HG03469 (cell line): Measurements from ENCODE around the gene CDC42SE2.
"Not testable (repeated sequence)": the region's sequence is repeated elsewhere in the genome, so short reads cannot be mapped to it uniquely, and the experiment has no call there.

ENCODE experiments used
- ATAC-seq: cut with Tn5 transposase; IDR thresholded peaks from one replicate; pipeline ENCODE4 v1.9.1; 2021; ENCODE audit warnings: mild to moderate bottlenecking, moderate library complexity, moderate number of reproducible peaks; ENCODE audit not compliant: unreplicated experiment

Gene CDC42SE2

DNA sequence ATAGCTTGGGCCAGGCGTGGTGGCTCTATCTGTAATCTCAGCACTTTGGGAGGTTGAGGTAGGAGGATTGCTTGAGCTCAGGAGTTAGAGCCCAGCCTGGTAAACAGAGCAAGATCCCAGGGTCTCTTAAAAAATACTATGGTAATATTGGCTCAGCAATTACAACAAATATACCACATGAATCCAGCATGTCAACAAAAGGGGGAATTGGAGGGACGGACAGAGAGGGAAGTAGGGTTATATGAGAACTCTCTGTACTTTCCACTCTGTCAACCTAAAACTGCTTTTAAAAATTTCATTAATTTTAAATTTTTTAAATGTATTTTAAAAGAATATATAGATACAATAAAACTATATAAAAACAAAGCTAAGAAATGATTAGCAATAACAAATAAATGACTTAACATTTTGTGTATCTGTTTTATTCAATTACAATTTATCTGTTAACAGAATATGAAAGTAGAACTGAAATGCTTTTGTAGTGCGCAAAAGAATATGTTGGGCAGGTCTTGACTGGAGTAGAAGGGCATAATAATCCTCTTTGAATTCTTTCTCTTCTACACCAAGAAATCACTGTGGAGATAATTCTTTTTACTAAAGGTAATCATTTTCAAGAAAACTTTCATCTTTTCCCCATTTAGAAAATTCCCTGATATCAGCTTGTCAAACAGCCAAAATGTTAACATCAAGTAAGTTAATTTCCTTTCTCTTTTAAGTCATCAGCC is 12.9 kb upstream of the CDC42SE2 start:
- ATAC-seq: no peak

DNA sequence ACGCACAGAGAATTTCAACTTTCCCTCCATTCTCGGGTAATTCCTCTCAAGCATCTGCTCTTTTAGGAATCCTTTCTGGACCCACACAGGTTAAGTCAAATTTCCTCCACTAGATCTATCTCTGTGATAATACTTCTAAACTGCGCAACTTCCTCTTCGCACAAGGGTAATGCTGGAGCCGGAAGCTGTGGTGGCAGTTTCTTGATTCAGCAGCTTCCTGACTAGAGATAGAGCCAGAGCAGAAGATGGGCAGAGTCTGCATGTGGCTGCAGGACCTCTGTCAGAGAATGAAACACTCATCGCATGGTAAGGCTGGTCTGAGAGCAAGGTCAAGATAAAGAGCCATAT is 11.1 kb upstream of the CDC42SE2 start:
- ATAC-seq: peak; percentile 79

DNA sequence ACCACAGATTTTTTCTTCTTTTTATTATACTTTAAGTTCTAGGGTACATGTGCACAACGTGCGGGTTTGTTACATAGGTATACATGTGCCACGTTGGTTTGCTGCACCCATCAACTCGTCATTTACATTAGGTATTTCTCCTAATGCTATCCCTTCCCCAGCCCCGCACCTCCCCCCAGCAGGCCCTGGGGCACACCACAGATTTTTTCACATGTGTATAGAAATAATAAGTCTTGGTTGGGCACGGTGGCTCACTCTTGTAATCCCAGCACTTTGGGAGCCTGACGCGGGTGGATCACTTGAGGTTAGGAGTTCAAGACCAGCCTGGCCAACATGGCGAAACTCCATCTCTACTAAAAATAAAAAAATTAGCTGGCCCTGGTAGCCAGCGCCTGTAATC is 9.8 kb upstream of the CDC42SE2 start:
- not testable (repeated sequence) for ATAC-seq

DNA sequence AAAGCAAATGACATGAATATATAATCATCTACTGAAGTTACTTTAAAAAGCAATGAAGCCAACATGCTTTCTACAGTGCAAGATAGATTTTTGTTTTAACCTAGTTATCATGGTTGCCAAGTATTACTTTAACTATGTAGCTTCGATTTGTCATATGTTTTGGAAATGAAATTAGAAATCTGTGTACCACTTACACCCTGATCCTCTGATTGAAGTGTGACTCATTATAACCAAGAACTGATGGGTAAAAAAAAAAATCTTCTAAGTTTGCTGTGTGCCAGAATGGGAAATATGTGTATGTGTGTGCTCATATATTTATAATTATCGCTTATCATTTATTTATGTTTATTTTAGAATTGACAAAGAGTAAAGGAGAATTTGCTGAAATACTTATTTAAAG is 9.1 kb upstream of the CDC42SE2 start:
- ATAC-seq: no peak

DNA sequence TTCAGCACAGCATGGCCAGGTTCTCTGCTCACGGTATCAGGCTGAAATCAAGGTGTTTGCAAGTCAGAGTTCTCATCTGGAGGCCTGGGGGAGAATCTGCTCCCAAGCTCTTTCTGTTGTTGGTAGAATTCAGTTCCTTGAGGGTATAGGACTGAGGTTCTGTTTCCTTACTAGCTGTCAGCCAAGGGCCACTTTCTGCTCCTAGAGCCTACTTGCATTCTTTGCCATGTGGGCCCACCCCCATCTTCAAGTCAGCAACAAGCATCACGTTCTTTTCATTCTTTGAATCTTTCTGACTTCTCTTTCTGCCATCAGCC is 7.4 kb upstream of the CDC42SE2 start:
- no peak for ATAC-seq

DNA sequence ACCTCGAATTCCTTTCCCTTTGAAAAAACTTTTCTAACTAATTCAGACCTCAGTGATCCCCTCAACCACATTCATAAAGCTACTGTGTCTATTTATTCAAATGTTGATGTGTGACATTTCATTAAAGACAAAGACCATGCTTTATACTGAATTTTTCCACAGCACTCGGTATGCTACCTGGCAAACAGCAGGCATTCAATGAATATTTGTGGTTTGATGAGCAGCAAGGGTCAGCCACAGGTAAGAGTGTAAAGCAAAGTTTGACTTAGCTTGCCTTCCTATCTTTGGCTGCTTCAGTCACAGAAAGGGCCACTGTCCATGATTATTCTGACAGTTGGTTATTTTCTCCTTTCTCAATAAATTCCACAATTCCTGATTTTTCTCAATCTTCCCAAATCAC is 5.1 kb upstream of the CDC42SE2 start:
- no peak for ATAC-seq

- no peak for ATAC-seq
Measured at GRCh38 chr5:131259326-131259725, 4.5 kb upstream of the CDC42SE2 start.

DNA sequence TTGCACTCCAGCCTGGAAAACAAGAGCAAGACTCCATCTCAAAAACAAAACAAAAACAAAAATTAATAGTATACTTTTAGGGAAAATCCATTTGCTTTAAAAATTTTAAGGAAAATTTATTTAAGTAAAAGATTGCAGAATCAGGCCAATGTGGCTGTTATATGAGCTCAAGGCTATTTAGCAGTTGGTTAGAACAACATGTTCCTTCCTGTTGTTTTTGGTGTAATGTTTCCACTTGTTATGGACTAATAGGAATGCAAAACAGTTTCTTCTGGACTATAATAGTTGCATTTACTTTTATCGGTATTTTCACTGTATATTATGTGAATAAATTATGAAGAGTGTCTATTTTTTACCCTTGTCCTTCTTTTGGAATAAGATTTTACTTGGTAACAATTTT is 3.0 kb upstream of the CDC42SE2 start:
- ATAC-seq: no peak

- ATAC-seq: no peak
Measured at GRCh38 chr5:131261483-131261882, 2.4 kb upstream of the CDC42SE2 start.

DNA sequence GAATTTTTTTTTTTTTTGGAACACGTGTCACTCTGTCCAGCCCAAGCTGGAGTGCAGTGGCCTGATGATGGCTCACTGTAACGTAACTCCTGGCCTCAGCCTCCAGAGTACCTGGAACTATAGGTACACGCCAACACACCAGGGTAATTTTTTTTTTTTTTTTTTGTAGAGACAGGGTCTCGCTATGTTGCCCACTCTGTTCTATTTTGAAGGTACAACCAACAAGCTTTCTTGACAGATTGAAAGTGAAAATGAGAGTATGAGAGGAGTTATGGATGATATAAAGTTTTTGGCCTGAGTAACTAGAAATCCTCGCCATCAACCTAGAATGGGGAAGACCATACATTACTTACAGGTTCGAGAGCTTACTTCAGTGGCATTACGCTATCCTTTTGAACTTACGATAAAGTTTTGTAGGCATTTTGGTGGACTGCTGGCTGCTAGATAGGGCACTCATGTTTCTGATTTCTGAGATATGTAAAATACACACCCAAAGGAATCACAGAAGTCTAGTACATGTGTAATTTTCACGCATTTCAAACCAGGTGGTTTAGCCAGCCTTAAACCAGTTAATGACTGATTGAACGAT is 806 bp upstream of the CDC42SE2 start:
- no peak for ATAC-seq

DNA sequence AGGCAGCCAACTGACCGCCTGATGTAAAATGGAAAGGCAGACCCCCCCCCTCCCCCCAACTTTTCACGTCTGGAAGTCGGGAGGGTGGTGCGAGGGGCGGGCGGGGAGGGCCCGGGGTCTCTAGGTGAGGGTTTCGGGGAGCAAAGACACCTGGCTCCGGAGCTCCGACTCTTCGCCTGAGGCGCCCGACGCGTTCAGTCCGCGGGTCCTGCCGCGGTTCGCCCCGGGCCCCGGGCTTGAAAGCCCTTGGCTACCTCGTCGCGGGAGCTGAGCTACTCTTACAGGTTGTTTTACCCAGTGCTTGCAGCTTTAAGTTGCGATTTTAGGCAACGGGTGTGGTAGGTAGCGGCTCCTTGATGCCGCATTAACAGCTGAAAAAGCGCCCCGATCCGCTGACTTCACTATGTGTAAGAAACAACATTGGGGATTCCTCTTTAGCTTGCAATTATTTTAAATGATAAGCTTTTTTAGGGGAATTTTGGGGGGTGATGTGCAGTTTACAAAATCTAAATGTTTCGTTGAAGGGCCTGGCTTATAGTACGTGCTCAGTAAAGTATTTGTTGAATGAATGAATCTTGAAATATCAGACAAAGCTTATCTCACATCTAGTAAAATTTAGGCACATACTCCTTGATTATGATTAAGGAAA is 722 bp downstream of the CDC42SE2 start:
- ATAC-seq: no peak

DNA sequence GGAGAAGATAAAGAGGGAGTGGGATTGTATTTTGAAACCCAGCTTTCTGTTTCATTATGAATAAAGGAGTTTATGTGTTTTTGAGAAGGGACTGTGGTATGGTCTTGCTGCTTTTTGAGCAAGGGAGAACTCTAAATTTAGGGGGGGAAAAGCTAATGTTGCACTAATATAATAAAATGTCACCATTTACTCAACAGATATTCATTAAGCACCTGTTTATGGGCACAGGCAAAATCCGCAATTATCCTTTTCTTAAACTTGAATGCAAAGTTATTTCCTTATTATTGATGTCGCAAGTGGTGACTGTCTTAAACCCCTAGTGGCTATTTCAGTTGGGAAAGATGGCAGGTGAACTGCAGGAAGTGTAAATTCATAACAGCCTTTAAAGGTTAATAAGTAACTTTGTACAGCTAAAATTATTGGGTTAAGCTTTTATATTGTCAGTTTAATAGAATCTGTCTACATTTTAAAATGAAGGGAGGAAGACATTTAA is 1.5 kb downstream of the CDC42SE2 start:
- no peak for ATAC-seq

GRCh38 chr5:131266370-131267060 is 2.7 kb downstream of the CDC42SE2 start:
- ATAC-seq: no peak

DNA sequence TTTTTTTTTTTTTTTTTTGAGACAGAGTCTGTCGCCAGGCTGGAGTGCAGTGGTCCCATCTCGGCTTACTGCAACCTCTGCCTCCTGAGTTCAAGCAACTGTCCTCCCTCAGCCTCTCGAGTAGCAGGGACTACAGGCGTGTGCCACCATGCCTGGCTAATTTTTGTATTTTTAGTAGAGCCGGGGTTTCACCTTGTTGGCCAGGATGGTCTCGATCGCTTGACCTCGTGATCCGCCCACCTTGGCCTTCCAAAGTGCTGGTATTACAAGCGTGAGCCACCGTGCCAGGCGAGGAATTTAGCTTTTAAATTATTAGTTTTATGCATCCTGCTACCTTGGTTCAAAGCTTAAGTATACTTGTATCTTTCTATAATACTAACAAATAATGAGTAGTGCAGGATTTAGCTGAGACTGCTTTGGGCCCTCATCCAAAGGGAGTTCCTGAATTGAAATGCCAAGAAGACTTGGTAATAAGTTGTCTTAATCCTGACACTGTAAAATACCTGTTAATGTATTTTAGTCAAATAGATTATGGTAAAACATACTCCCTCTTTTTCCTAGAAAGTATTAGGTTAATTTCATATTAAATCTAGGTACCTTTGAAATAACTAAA is 5.0 kb downstream of the CDC42SE2 start:
- ATAC-seq: no peak

GRCh38 chr5:131270809-131271208 is 7.0 kb downstream of the CDC42SE2 start:
- no peak for ATAC-seq

GRCh38 chr5:131271888-131272287 is 8.0 kb downstream of the CDC42SE2 start:
- ATAC-seq: not testable (repeated sequence)

- no peak for ATAC-seq
Measured at GRCh38 chr5:131272307-131272706, 8.5 kb downstream of the CDC42SE2 start.

- ATAC-seq: no peak
Measured at GRCh38 chr5:131272724-131273123, 8.9 kb downstream of the CDC42SE2 start.

DNA sequence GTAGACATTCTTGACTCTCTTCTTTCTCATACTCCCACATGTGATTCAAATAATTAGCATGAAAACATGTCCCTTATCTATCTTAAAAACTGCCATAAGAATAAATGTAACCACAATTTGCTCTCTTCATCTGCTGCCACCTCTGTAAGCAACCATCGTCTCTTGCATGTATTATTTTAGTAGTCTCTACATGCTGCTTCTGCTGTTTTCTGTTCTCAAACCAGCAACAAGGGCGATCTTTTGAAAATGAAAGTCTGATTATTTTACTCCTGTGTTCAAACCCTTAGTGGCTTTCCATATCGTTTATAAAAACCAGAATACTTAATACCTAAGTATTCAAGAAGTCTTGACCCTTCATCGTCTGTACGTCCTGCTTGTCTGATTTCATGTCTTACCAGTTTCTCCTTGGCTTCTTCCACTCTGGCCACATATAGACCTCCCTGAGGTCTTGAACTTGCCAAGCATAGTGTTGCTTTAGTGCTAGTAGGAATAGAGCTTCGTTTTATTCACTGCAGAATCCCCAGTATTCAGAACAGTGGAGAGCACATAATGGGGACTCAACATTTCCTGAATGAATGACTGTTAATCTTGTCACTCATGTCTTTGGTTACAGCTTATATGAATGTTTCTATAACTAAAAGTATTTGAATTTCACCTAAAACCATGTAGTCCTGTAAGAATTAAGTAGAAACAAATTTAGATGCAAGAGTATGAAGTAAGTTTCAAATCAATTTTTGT is 10.6 kb downstream of the CDC42SE2 start:
- no peak for ATAC-seq

DNA sequence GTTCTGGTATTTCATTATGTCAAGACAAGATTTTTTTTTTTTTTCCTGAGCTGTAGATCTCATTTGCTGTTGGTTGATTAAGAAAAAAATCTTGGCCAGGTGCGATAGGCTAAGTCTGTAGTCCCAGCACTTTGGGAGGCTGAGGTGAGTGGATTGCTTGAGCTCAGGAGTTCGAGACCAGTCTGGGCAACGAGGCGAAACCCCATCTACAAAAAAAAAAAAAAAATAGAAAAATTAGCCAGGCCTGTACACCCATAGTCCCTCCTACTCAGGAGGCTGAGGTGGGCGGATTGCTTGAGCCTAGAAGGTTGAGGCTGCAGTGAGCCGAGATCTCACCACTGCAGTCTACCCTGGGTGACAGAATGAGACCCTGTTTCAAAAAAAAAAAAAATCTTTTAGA is 12.2 kb downstream of the CDC42SE2 start:
- no peak for ATAC-seq

- ATAC-seq: no peak
Measured at GRCh38 chr5:131277447-131277846, 13.6 kb downstream of the CDC42SE2 start.
